ENCODE data around the gene CARD9. TPM values are rescaled to one million over a fixed set of nuclear protein-coding genes. Genes with fewer than 3 reads are reported as not detected.

CARD9 gene
- total RNA-seq, 1 experiment from 2014 or later, result 1.7 TPM

DNA sequence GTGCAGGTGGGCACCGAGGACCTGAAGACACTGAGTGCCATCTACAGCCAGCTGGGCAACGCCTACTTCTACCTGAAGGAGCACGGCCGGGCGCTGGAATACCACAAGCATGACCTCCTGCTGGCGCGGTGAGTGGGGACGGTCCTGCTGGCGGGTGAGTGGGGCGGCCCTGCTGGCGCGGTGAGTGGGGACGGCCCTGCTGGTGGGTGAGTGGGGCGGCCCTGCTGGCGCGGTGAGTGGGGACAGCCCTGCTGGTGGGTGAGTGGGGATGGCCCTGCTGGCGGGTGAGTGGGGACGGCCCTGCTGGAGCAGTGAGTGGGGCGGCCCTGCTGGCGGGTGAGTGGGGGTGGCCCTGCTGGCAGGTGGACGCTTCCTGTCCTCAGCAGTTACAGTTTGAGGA is 38.9 kb downstream of the CARD9 start:
- TF ChIP-seq TCF7L2 (IDR thresholded peaks at IDR 0.05; ENCODE audit: low read depth, low read length) (no peak), SIN3A (IDR thresholded peaks at IDR 0.05; ENCODE audit: borderline replicate concordance, insufficient read depth, low read depth, low read length) (no peak), POLR2AphosphoS5 (IDR thresholded peaks at IDR 0.05; ENCODE audit: low read depth, low read length) (no peak)
- TF ChIP-seq, protein P1, sequence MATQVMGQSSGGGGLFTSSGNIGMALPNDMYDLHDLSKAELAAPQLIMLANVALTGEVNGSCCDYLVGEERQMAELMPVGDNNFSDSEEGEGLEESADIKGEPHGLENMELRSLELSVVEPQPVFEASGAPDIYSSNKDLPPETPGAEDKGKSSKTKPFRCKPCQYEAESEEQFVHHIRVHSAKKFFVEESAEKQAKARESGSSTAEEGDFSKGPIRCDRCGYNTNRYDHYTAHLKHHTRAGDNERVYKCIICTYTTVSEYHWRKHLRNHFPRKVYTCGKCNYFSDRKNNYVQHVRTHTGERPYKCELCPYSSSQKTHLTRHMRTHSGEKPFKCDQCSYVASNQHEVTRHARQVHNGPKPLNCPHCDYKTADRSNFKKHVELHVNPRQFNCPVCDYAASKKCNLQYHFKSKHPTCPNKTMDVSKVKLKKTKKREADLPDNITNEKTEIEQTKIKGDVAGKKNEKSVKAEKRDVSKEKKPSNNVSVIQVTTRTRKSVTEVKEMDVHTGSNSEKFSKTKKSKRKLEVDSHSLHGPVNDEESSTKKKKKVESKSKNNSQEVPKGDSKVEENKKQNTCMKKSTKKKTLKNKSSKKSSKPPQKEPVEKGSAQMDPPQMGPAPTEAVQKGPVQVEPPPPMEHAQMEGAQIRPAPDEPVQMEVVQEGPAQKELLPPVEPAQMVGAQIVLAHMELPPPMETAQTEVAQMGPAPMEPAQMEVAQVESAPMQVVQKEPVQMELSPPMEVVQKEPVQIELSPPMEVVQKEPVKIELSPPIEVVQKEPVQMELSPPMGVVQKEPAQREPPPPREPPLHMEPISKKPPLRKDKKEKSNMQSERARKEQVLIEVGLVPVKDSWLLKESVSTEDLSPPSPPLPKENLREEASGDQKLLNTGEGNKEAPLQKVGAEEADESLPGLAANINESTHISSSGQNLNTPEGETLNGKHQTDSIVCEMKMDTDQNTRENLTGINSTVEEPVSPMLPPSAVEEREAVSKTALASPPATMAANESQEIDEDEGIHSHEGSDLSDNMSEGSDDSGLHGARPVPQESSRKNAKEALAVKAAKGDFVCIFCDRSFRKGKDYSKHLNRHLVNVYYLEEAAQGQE (IDR thresholded peaks at IDR 0.05; ENCODE audit: insufficient read depth in 1 of 2, low read depth in 2 of 2, low read length in 1 of 2), result no peak
- TF ChIP-seq, protein P2, sequence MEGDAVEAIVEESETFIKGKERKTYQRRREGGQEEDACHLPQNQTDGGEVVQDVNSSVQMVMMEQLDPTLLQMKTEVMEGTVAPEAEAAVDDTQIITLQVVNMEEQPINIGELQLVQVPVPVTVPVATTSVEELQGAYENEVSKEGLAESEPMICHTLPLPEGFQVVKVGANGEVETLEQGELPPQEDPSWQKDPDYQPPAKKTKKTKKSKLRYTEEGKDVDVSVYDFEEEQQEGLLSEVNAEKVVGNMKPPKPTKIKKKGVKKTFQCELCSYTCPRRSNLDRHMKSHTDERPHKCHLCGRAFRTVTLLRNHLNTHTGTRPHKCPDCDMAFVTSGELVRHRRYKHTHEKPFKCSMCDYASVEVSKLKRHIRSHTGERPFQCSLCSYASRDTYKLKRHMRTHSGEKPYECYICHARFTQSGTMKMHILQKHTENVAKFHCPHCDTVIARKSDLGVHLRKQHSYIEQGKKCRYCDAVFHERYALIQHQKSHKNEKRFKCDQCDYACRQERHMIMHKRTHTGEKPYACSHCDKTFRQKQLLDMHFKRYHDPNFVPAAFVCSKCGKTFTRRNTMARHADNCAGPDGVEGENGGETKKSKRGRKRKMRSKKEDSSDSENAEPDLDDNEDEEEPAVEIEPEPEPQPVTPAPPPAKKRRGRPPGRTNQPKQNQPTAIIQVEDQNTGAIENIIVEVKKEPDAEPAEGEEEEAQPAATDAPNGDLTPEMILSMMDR (IDR thresholded peaks at IDR 0.05), result no peak
- no peak overlapping the region for H3K4me3 ChIP-seq (ENCODE audit: low read depth in 2 of 2, low read length in 2 of 2)
- no peaks in the 10 kb centered on the region for H3K36me3 ChIP-seq (ENCODE audit: control insufficient read depth, insufficient read depth, low read length)
- no peak for DNase-seq (ENCODE audit: low read depth, low spot score)
- H3K27ac ChIP-seq (ENCODE audit: low read length), result no peak overlapping the region
- in situ Hi-C loops (cut with HindIII; ENCODE audit: low pct_unique_long_range_greater_than_20kb, low sequenced_read_pairs), result no loop called here
- intact Hi-C loops (cut with micrococcal nuclease; ENCODE audit: unreplicated experiment), result no loop called here
- ChIA-PET CTCF (no interaction called here), POLR2A (no interaction called here)
- BruUV-seq (replicated peaks), result no TSS peak
- H3K4me1 ChIP-seq (ENCODE audit: control insufficient read depth, insufficient read depth, low read length), result no peaks in the 10 kb centered on the region; the same call in 1 of the 2 replicates
- H3K9me3 ChIP-seq (ENCODE audit: control insufficient read depth, insufficient read depth, low read depth, low read length), result no peaks in the 10 kb centered on the region
- no peaks in the 10 kb centered on the region for H3K27me3 ChIP-seq (ENCODE audit: control insufficient read depth, insufficient read depth, low read length)
- no peak for ATAC-seq

DNA sequence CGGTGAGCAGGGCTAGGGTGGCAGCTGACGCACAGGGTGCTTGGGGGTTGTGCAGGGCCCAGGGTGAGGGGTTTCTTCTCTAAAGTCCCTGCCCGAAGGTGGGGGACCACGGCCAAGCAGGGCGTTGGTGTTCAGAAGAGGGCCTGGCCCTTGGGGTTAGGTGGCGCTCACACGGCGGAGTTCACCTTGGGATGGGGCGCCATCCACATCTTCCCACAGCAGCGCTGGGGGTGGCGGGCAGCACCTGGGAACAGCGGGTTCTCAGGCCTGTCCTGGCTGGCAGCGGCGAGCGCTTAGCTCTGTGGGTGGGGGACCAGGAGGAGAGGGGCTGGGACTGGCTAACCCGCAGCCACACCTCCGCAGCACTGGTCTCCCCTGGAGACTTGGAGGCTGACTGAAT is 40.0 kb downstream of the CARD9 start:
- CTCF ChIA-PET, result interaction anchor here (0.7 kb wide), 1 partner anchor 63 kb away, joined by 3 read pairs; no protein-coding TSS in a partner anchor
- Histone ChIP-seq H3K36me3 (ENCODE audit: control insufficient read depth, insufficient read depth, low read length) (no peaks in the 10 kb centered on the region), H3K9me3 (ENCODE audit: control insufficient read depth, insufficient read depth, low read depth, low read length) (no peaks in the 10 kb centered on the region), H3K4me1 (ENCODE audit: control insufficient read depth, insufficient read depth, low read length) (no peaks in the 10 kb centered on the region; the same call in 1 of the 2 replicates), H3K4me3 (ENCODE audit: low read depth in 2 of 2, low read length in 2 of 2) (no peak overlapping the region), H3K27ac (ENCODE audit: low read length) (no peak overlapping the region), H3K27me3 (ENCODE audit: control insufficient read depth, insufficient read depth, low read length) (no peaks in the 10 kb centered on the region)
- in situ Hi-C loops (cut with HindIII; ENCODE audit: low pct_unique_long_range_greater_than_20kb, low sequenced_read_pairs) (no loop called here), intact Hi-C loops (cut with micrococcal nuclease; ENCODE audit: unreplicated experiment) (no loop called here)
- POLR2A ChIA-PET, result no interaction called here
- BruUV-seq (replicated peaks), result no TSS peak
- no peak for ATAC-seq
- TF ChIP-seq SIN3A (IDR thresholded peaks at IDR 0.05; ENCODE audit: borderline replicate concordance, insufficient read depth, low read depth, low read length), result no peak
- TF ChIP-seq, protein P1 (IDR thresholded peaks at IDR 0.05; ENCODE audit: insufficient read depth in 1 of 2, low read depth in 2 of 2, low read length in 1 of 2), result no peak
- TF ChIP-seq TCF7L2 (IDR thresholded peaks at IDR 0.05; ENCODE audit: low read depth, low read length), result no peak
- TF ChIP-seq, protein P2 (IDR thresholded peaks at IDR 0.05), result no peak
- TF ChIP-seq POLR2AphosphoS5 (IDR thresholded peaks at IDR 0.05; ENCODE audit: low read depth, low read length), result no peak
- DNase-seq (ENCODE audit: low read depth, low spot score), result no peak
